Measurements from ENCODE around the gene ZNFX1. TPM values are rescaled to one million over a fixed set of nuclear protein-coding genes. Genes with fewer than 3 reads are reported as not detected.
A peak's percentile ranks its signal among the peaks of the same experiment; 100 is the strongest.

ZNFX1 gene
- total and polyA plus RNA-seq, 9 of the 15 experiments (the other 6 are each of a cell fraction or from before 2014, with no cell fraction given), result 3.8 to 13.8 (median 10.3) TPM

GRCh38 chr20:49278818-49279676, 1.2 kb upstream of the ZNFX1 start (continued):
- no peak for TF ChIP-seq U2AF1 (optimal IDR thresholded peaks at IDR 0.05; ENCODE audit: low read depth, low read length)
- no peak for TF ChIP-seq ZNF77 (CRISPR knock-in tag; IDR thresholded peaks at IDR 0.05)
- no peak for TF ChIP-seq ZNF175 (CRISPR knock-in tag; IDR thresholded peaks at IDR 0.05; ENCODE audit: low read depth)
- TF ChIP-seq ZNF133 (CRISPR knock-in tag; IDR thresholded peaks at IDR 0.05), result no peak
- no peak for TF ChIP-seq USF2 (CRISPR knock-in tag; IDR thresholded peaks at IDR 0.05)
- TF ChIP-seq ILK (tag; IDR thresholded peaks at IDR 0.05; ENCODE audit: borderline replicate concordance, low read depth), result no peak
- TF ChIP-seq ZNF24 (IDR thresholded peaks at IDR 0.05), result no peak
- no peak for TF ChIP-seq TOE1 (IDR thresholded peaks at IDR 0.05; ENCODE audit: borderline replicate concordance)
- no peak; the same call in 1 of the 2 replicates for TF ChIP-seq TOE1 (CRISPR knock-in tag; IDR thresholded peaks at IDR 0.05; ENCODE audit: borderline replicate concordance, low read depth)
- TF ChIP-seq GTF2A2 (tag; IDR thresholded peaks at IDR 0.05), result peak; percentile 68; the same call in 1 of the 2 replicates
